Rectal smooth muscle tissue (tissue), 1 donor: ENCODE measurements around the gene CREBBP.

Experiments used
- H3K27ac ChIP-seq: one replicate; pipeline ENCODE4 v1.7.0; 2013; ENCODE audit warnings: low read depth, low read length, inconsistent platforms
- H3K27me3 ChIP-seq: one replicate; pipeline ENCODE4 v1.7.0; 2013; ENCODE audit warnings: low read length; ENCODE audit not compliant: control insufficient read depth, insufficient read depth
- H3K36me3 ChIP-seq: one replicate; pipeline ENCODE4 v1.7.0; 2013; ENCODE audit warnings: low read length; ENCODE audit not compliant: control insufficient read depth, insufficient read depth
- H3K4me1 ChIP-seq: one replicate; pipeline ENCODE4 v1.7.0; 2013; ENCODE audit warnings: low read length; ENCODE audit not compliant: control insufficient read depth, insufficient read depth
- H3K4me3 ChIP-seq: one replicate; pipeline ENCODE4 v1.7.0; 2013; ENCODE audit warnings: low read length
- H3K9ac ChIP-seq: one replicate; pipeline ENCODE4 v1.7.0; 2013; ENCODE audit warnings: low read length

CREBBP gene

DNA sequence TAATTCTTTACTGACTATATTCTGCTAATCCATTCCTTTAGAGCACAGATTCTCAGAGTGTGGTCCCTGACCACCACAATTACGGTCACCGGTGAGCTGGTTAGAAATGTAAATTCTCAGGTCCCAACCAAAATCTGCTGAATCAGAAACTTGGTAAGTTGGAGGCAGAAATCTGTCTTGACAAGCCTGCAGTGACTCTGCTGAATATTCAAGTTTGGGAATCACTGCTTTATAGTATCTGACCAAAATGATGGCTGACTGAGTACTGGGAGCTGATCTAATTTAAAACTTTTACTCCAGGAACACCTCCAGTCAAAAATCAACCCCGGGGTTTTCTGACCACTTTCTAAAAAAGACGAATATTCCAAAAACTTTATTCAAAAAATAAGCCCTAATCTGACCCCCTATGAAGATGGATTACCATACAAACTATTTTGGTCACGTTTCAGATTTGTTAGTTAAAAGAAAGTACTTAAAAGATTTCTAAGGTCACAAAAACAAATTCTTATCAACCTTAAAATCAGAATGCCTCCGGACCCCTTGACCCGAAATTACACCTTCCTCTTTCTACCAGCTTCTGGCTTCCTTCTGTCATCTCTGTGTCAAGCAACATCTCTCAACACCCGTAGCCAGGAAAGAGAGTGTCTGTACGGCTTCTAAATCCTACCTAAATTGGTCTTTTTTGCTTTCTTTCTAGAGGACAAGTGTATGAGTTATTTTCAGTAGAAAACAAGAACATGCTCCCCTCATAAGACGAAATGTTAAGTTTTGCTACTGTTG is 38.6 kb downstream of the CREBBP start:
- Histone ChIP-seq H3K27ac (no peak overlapping the region), H3K4me3 (no peak overlapping the region), H3K36me3 (no peaks in the 10 kb centered on the region), H3K9ac (no peak overlapping the region), H3K27me3 (no peaks in the 10 kb centered on the region), H3K4me1 (peaks cover 5% of the 10 kb centered on the region)

DNA sequence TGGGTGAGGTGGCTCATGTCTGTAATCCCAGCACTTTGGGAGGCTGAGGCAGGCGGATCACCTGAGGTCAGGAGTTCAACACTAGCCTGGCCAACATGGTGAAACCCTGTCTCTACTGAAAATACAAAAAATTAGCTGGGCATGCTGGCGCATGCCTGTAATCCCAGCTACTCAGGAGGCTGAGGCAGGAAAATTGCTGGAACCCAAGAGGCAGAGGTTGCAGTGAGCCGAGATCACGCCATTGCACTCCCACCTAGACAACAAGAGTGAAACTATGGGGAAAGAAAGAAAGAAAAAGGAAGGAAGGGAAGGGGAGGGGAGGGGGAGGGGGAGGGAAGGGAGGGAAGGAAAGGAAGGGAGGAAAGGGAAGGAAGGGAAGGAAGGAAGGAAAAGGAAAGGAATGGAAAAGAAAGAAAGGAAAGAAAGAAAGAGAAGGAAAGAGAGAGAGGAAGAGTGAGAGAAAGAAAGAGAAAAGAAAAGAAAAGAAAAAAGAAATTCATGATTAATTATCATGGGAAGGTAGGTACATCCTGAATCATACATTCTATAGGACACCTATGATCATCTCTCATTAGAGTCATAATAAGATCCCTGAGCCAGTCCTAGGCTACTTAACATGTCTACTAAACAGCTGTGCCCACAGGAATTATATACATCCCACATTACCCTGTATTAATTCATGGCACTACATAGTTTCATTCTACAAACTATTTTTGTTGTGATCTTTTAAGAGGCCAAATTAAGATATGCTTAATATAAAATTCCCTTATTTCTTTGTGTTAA is 40.9 kb downstream of the CREBBP start:
- H3K36me3 ChIP-seq, result no peaks in the 10 kb centered on the region
- H3K4me1 ChIP-seq, result peaks cover 5% of the 10 kb centered on the region
- no peaks in the 10 kb centered on the region for H3K27me3 ChIP-seq
- no peak overlapping the region for H3K4me3 ChIP-seq
- no peak overlapping the region for H3K9ac ChIP-seq
- H3K27ac ChIP-seq, result no peak overlapping the region

DNA sequence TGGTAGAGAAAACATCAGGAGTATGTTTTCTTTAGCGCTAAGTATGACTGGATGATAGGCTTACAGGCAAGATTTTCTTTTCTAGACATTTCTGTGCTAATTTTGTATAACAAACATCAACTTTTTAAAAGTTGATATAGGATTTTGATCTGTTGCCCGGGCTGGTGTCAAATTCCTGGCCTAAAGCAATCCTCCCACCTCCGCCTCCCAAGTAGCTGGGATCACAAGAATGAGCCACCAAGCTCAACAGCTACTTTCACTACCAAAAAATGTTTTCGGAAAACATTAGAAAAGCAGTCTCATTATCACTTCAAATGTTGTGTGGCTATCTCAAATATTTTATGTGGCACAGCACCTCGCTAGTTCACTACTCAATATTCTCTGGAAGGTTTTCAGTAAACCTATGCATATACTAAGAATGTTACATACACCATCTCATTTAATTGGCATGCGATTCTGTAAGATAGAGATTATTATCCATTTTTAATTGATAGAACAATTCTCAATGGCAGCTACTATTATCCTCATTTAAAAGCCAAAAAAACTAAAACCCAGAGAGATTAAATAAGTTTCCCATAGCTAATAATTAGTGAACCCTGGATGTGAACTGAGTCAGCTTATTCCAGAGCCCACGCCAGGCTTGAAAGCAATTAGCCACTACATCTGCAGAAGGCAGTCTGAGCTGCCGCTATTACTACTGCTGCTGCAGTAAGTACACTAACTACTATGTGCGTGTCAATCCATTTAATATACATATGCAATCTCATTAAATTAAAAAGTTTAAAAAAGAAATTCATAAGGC is 41.7 kb downstream of the CREBBP start:
- peaks cover 5% of the 10 kb centered on the region for H3K4me1 ChIP-seq
- H3K27ac ChIP-seq, result no peak overlapping the region
- H3K4me3 ChIP-seq, result no peak overlapping the region
- no peaks in the 10 kb centered on the region for H3K36me3 ChIP-seq
- H3K27me3 ChIP-seq, result no peaks in the 10 kb centered on the region
- no peak overlapping the region for H3K9ac ChIP-seq

DNA sequence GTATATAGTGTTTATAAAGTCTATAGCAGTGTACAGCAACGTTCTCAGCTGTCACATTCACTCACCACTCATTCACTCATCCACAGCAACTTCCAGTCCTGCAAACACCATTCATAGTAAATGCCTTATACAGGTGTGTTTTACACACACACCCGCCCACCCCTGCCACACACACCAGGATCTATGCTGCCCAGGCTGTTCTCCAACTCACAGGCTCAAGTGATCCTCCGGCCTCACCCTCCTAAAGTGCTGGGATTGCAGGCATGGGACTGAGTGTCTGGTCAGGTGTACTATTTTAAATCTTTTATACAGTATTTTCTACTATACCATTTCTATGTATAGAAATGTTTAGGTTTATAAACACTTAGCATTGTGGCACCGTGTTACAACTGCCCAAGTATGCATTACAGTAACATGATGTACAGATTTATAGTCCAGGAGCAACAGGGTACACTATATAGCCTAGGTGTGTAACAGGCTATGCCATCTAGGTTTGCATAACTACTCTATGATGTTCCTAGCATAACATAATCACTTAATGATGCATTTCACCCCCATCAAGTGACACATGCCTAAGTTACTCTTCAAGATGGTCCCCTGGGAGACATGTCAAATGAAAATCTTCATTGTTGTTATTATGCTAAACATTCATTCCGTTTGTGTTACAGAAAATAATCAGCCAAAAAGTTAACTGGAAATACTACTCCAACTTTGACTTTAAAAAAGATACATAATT is 42.5 kb downstream of the CREBBP start:
- Histone ChIP-seq H3K36me3 (no peaks in the 10 kb centered on the region), H3K4me1 (peaks cover 2% of the 10 kb centered on the region), H3K27me3 (no peaks in the 10 kb centered on the region), H3K27ac (no peak overlapping the region), H3K4me3 (no peak overlapping the region), H3K9ac (no peak overlapping the region)

DNA sequence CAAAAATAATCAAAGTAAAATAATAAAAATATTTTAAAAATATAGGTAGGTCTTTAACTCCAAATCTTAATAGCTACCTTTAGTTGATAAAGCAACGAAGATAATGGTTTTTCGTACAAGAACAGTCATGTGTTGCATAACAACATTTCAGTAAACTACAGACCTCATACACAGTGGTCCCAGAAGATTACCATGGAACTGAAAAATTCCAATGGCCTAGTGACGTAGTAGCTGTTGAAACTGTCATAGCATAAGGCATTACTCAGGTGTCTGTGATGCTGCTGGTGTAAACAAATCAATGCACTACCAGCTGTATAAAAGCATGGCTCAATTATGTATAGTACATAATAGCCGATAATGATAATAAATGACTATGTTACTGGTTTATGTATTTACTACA is 43.9 kb downstream of the CREBBP start:
- Histone ChIP-seq H3K9ac (no peak overlapping the region), H3K36me3 (no peaks in the 10 kb centered on the region), H3K27me3 (no peaks in the 10 kb centered on the region), H3K4me3 (no peak overlapping the region), H3K27ac (no peak overlapping the region), H3K4me1 (no peaks in the 10 kb centered on the region)

DNA sequence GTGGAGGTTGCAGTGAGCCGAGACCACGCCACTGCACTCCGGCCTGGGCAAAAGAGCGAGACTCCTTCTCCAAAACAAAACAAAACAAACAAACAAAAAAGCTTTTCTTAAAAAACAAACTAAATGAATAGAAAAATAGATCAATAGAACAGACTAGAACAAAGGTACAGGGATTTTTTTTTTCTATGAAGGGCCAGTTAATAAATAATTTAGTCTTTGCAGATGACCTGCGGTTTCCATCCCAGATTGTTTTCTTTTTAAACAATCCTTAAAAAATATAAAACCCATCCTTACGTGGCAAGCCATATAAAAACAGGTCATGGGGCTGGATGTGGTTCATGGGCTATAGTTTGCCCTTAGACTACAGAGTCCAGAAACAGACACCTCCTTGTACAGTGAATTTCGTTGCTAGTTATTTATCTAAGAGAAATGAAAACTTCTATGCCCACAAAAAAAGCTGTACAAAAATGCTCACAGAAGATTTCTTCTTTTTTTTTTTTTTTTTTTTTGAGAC is 45.4 kb downstream of the CREBBP start:
- Histone ChIP-seq H3K9ac (no peak overlapping the region), H3K27ac (no peak overlapping the region), H3K36me3 (no peaks in the 10 kb centered on the region), H3K27me3 (no peaks in the 10 kb centered on the region), H3K4me3 (no peak overlapping the region), H3K4me1 (peaks cover 2% of the 10 kb centered on the region)

DNA sequence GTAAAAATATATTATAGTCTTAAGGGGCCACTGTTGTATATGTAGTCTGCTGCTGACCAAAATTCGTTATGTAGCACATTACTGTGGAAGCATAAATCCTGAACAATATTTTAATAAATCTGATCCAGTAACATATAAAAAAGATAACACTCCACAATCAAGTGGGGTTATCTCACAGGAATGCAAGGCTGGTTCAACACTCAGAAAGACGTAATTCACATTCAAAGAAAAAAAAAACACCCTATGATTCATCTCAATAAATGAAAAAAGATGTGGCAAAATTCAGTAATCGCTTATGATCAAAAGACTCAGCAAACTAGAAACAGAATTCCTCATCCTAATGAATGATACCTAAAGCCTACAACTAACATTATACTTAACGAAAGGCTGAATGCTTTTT is 47.8 kb downstream of the CREBBP start:
- Histone ChIP-seq H3K4me1 (peaks cover 2% of the 10 kb centered on the region), H3K36me3 (no peaks in the 10 kb centered on the region), H3K9ac (no peak overlapping the region), H3K27ac (no peak overlapping the region), H3K4me3 (no peak overlapping the region), H3K27me3 (no peaks in the 10 kb centered on the region)

DNA sequence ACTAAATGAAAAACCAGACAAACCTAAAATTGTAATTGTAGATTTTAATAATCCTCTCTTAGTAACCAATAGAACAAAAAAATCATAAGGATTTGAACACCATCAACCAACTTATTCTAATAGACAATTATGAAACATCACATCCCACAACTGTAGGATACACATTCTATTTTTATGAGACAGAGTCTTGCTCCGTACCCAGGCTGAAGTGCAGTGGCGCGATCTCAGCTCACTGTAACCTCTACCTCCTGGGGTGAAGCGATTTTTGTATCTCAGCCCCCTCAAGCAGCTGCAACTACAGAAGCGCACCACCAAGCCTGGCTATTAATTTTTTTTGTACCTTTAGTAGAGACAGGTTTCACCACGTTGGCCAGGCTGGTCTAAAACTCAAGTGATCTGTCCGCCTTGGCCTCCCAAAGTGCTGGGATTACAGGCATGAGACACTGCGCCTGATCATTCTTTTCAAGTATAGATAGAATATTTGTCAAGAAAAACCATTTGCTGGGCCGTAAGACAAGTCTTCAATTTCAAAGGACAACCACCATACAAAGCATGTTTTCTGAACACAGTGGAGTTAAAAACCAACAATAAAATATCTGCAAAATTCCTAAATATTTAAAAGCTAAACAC is 49.8 kb downstream of the CREBBP start:
- peaks cover 2% of the 10 kb centered on the region for H3K4me1 ChIP-seq
- no peak overlapping the region for H3K4me3 ChIP-seq
- H3K27ac ChIP-seq, result no peak overlapping the region
- H3K27me3 ChIP-seq, result no peaks in the 10 kb centered on the region
- no peaks in the 10 kb centered on the region for H3K36me3 ChIP-seq
- H3K9ac ChIP-seq, result no peak overlapping the region

DNA sequence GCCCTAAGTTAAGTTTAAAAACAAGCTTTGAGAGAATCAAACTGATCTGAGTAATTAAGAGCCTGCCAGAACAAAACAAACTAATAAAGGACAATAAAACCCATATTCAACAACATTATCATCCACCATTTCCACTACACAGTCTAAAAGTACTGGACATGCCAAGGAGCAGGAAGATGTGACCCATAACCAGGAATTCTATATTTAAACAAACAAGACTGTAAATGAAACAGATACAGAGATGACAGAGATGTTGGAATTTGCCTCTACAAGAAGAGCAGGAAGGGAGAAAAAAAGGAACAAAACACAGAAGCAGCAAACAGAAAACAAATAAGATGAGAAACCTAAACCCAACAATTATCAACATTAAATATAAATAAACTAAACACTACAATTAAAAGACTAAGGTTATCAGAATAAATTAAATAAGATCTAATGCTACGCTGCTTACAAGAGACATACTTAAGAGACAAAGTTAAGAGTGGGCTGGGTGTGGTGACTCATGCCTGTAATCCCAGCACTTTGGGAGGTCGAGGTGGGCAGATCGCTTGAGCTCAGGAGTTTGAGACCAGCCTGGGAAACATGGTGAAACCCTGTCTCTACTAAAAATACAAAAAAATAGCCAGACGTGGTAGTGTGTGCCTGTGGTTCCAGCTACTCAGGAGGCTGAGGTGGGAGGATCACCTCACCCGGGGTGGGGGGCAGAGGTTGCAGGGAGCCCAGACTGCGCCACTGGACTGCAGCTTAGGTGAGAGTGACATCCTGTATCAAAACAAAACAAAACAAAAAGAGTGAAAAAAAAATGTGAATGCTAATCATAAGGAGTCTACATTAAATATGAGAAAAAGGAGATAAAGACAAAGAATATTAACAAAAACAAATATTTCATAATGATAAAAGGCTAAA is 50.6 kb downstream of the CREBBP start:
- H3K4me3 ChIP-seq, result no peak overlapping the region
- H3K27ac ChIP-seq, result no peak overlapping the region
- no peaks in the 10 kb centered on the region for H3K27me3 ChIP-seq
- H3K4me1 ChIP-seq, result peaks cover 2% of the 10 kb centered on the region
- no peaks in the 10 kb centered on the region for H3K36me3 ChIP-seq
- H3K9ac ChIP-seq, result no peak overlapping the region

DNA sequence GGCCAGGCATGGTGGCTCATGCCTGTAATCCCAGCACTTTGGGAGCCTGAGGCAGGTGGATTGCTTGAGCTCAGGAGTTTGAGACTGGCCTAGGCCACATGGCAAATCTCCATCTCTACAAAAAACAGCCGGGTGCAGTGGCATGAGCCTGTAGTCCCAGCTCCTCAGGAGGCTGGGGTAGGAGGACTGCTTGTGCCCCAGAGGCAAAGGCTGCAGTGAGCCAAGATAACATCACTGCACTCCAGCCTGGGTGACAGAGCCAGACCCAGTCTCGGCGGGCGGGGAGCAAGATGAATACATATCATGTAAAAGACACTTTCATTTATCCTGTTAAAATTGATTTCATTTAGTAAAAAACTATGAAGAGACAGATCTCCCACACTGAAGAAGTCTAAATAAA is 54.6 kb downstream of the CREBBP start:
- no peaks in the 10 kb centered on the region for H3K27me3 ChIP-seq
- H3K4me3 ChIP-seq, result no peak overlapping the region
- no peak overlapping the region for H3K27ac ChIP-seq
- H3K36me3 ChIP-seq, result no peaks in the 10 kb centered on the region
- no peak overlapping the region for H3K9ac ChIP-seq
- peaks cover 11% of the 10 kb centered on the region for H3K4me1 ChIP-seq

DNA sequence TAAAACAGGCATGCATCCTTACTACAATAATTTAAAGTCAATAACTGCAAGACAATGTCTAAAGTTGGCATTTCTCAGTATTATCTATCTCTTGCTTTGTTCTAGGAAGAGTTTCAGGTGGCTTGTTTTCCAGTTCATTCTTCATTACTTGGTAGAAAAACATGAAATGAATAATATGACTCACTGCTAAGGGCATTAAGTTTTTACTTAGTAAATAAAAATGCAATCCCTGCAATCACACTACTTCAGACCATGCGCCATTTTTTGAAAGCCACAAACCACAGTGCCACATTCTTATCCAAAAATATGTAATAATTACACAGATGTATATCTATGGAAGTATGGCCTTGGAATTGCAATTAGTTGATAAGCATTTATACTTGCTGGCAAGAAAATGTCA is 55.4 kb downstream of the CREBBP start:
- H3K27me3 ChIP-seq, result no peaks in the 10 kb centered on the region
- no peaks in the 10 kb centered on the region for H3K36me3 ChIP-seq
- no peak overlapping the region for H3K4me3 ChIP-seq
- H3K9ac ChIP-seq, result no peak overlapping the region
- H3K27ac ChIP-seq, result no peak overlapping the region
- peaks cover 15% of the 10 kb centered on the region for H3K4me1 ChIP-seq
